GM12878 (cell line): ENCODE data around the gene UFL1.

ENCODE experiments used
- CHD4 ChIP-seq: fragments of 200-600 bp; sonication (generic); IDR thresholded peaks from 2 replicates; pipeline ENCODE4 v1.6.1; 2016; ENCODE audit warnings: mild to moderate bottlenecking
- CTCF ChIP-seq, 3 experiments: IDR thresholded peaks in 2 of 3; conservative IDR thresholded peaks in 1 of 3; 2 replicates each; pipeline ENCODE4 v1.5.1; 2011; ENCODE audit warnings: low read depth in 3 of 3, low read length in 3 of 3, mild to moderate bottlenecking in 3 of 3, control low read depth in 2 of 3, moderate library complexity in 2 of 3, inconsistent platforms in 1 of 3, mixed read lengths in 1 of 3; ENCODE audit not compliant: control insufficient read depth in 2 of 3, insufficient read depth in 1 of 3; ENCODE audit errors: extremely low read depth in 1 of 3
- POLR2A ChIP-seq: IDR thresholded peaks from 2 replicates; pipeline ENCODE4 v1.6.1; 2011; ENCODE audit warnings: low read depth, mild to moderate bottlenecking, low read length
- POLR2AphosphoS5 ChIP-seq: IDR thresholded peaks from 2 replicates; pipeline ENCODE4 v1.6.1; 2011; ENCODE audit warnings: mild to moderate bottlenecking, low read length, inconsistent platforms
- SIN3A ChIP-seq: IDR thresholded peaks from 2 replicates; pipeline ENCODE4 v1.6.1; 2012; ENCODE audit warnings: low read depth, low read length, improper control_type of control experiment
- USF1 ChIP-seq: IDR thresholded peaks from 2 replicates; pipeline ENCODE4 v1.6.1; 2011; ENCODE audit warnings: borderline replicate concordance, low read depth, mild to moderate bottlenecking, moderate library complexity, mixed read lengths, low read length; ENCODE audit not compliant: insufficient read depth; ENCODE audit errors: extremely low read length
- ZBTB11 ChIP-seq: fragments of 450-650 bp; formaldehyde crosslinking; IDR thresholded peaks from 2 replicates; pipeline ENCODE4 v1.5.0; 2022; ENCODE audit warnings: mild to moderate bottlenecking, missing genetic modification characterization

- TF ChIP-seq POLR2A (no peak), SIN3A (no peak), ZBTB11 (no peak), CTCF (IDR thresholded peaks at IDR 0.05 in 2 of 3, conservative IDR thresholded peaks at IDR 0.05 in 1 of 3; ENCODE audit: control insufficient read depth in 2 of 3, extremely low read depth in 1 of 3, insufficient read depth in 1 of 3, low read depth in 3 of 3, low read length in 3 of 3) (no peak), POLR2AphosphoS5 (no peak), USF1 (no peak), CHD4 (no peak)
These were observed 54.6 kb downstream of the UFL1 start for GRCh38 chr6:96576221-96576620.
